Measurements from ENCODE around the gene HAO1.

HAO1 gene

GRCh38 chr20:7882076-7882475 is 58.2 kb downstream of the HAO1 start:
- Histone ChIP-seq H3K4me2 (ENCODE audit: low read length) (no peak overlapping the region), H4K20me1 (ENCODE audit: insufficient read depth, low read length) (no peaks in the 10 kb centered on the region), H3K4me3 (ENCODE audit: low read length) (no peak overlapping the region), H3K79me2 (ENCODE audit: low read length) (no peaks in the 10 kb centered on the region), H3K27ac (ENCODE audit: low read length) (no peak overlapping the region), H3K9me3 (ENCODE audit: insufficient read depth, low read length) (no peaks in the 10 kb centered on the region), H3K36me3 (replicated peaks; ENCODE audit: low read depth, low read length) (no peaks in the 10 kb centered on the region), H3K27me3 (ENCODE audit: low read depth, low read length) (peaks cover 6% of the 10 kb centered on the region), H3K9ac (ENCODE audit: low read length) (no peak overlapping the region), H2AFZ (ENCODE audit: low read depth, low read length) (no peak overlapping the region), H3K4me1 (ENCODE audit: low read length) (no peaks in the 10 kb centered on the region)
- no peak for TF ChIP-seq EZH2phosphoT487 (IDR thresholded peaks at IDR 0.05; ENCODE audit: low read depth)

- H3K4me2 ChIP-seq (ENCODE audit: low read length), result no peak overlapping the region
Measured at GRCh38 chr20:7881551-7881950, 58.7 kb downstream of the HAO1 start.

GRCh38 chr20:7879883-7880282 is 60.4 kb downstream of the HAO1 start:
- TF ChIP-seq CTCF (IDR thresholded peaks at IDR 0.05; ENCODE audit: low read depth, low read length) (no peak), EZH2phosphoT487 (IDR thresholded peaks at IDR 0.05; ENCODE audit: low read depth) (no peak)
- Histone ChIP-seq H3K9ac (ENCODE audit: low read length) (no peak overlapping the region), H3K4me3 (ENCODE audit: low read length) (no peak overlapping the region), H3K4me2 (ENCODE audit: low read length) (no peak overlapping the region), H4K20me1 (ENCODE audit: insufficient read depth, low read length) (no peaks in the 10 kb centered on the region), H3K79me2 (ENCODE audit: low read length) (no peaks in the 10 kb centered on the region), H3K27me3 (ENCODE audit: low read depth, low read length) (peaks cover 6% of the 10 kb centered on the region), H3K36me3 (replicated peaks; ENCODE audit: low read depth, low read length) (no peaks in the 10 kb centered on the region), H3K4me1 (ENCODE audit: low read length) (no peaks in the 10 kb centered on the region), H2AFZ (ENCODE audit: low read depth, low read length) (no peak overlapping the region), H3K9me3 (ENCODE audit: insufficient read depth, low read length) (no peaks in the 10 kb centered on the region), H3K27ac (ENCODE audit: low read length) (no peak overlapping the region)

More at GRCh38 chr20:7881551-7881950, 58.7 kb downstream of the HAO1 start:
- Histone ChIP-seq H3K9ac (ENCODE audit: low read length) (no peak overlapping the region), H3K27me3 (ENCODE audit: low read depth, low read length) (peaks cover 6% of the 10 kb centered on the region), H3K79me2 (ENCODE audit: low read length) (no peaks in the 10 kb centered on the region), H3K27ac (ENCODE audit: low read length) (no peak overlapping the region), H3K9me3 (ENCODE audit: insufficient read depth, low read length) (no peaks in the 10 kb centered on the region), H2AFZ (ENCODE audit: low read depth, low read length) (no peak overlapping the region), H4K20me1 (ENCODE audit: insufficient read depth, low read length) (no peaks in the 10 kb centered on the region), H3K4me3 (ENCODE audit: low read length) (no peak overlapping the region), H3K4me1 (ENCODE audit: low read length) (no peaks in the 10 kb centered on the region), H3K36me3 (replicated peaks; ENCODE audit: low read depth, low read length) (no peaks in the 10 kb centered on the region)
- no peak for TF ChIP-seq CTCF (IDR thresholded peaks at IDR 0.05; ENCODE audit: low read depth, low read length)
- no peak for TF ChIP-seq EZH2phosphoT487 (IDR thresholded peaks at IDR 0.05; ENCODE audit: low read depth)

DNA sequence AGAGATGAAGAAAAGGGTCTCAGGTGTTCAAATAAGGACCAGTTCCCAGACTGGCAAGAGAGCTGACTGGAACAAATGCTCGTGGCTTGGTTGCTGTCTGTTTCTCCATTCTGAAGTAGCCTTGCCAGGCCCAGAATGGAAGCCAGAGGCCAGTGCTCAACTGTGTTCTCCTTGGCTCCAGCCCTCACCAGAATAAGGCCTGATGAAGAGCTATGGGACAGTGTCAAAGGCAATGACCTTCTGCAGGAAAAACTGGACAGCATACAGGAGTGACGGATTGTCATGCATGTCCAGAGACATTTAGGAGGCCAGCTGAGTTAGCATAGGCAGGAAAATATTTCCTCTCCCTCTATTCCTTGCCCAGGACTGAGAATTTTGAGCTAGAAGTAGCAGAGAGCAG is 72.2 kb downstream of the HAO1 start:
- no peaks in the 10 kb centered on the region for H4K20me1 ChIP-seq (ENCODE audit: insufficient read depth, low read length)
- H3K4me3 ChIP-seq (ENCODE audit: low read length), result no peak overlapping the region
- no peaks in the 10 kb centered on the region for H3K4me1 ChIP-seq (ENCODE audit: low read length)
- H3K27me3 ChIP-seq (ENCODE audit: low read depth, low read length), result peaks cover 23% of the 10 kb centered on the region
- no peak overlapping the region for H3K27ac ChIP-seq (ENCODE audit: low read length)
- no peak for TF ChIP-seq EZH2phosphoT487 (IDR thresholded peaks at IDR 0.05; ENCODE audit: low read depth)
- no peak for TF ChIP-seq CTCF (IDR thresholded peaks at IDR 0.05; ENCODE audit: low read depth, low read length)
- H3K79me2 ChIP-seq (ENCODE audit: low read length), result no peaks in the 10 kb centered on the region
- no peak overlapping the region for H3K9ac ChIP-seq (ENCODE audit: low read length)
- H3K4me2 ChIP-seq (ENCODE audit: low read length), result no peak overlapping the region
- no peaks in the 10 kb centered on the region for H3K36me3 ChIP-seq (replicated peaks; ENCODE audit: low read depth, low read length)
- no peak overlapping the region for H2AFZ ChIP-seq (ENCODE audit: low read depth, low read length)
- no peaks in the 10 kb centered on the region for H3K9me3 ChIP-seq (ENCODE audit: insufficient read depth, low read length)

DNA sequence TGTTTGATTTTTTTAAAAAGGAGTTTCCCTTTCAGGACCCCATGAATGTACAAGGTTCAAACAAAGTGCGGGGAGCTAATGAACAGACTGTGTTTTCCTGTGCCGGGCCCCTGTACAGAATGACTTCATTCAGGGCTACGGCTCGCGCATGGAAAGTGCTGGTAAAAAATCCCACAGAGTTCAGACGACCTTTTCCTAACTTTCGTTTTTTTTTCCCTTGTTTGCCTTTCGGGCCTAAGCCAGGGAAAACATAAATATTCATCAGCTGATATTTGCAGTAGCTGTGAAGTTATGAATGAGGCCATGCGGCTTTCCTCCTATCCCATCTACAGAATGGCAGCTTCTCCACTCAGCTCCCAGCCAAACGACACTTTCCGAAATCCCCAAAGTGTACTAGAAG is 74.0 kb downstream of the HAO1 start:
- Histone ChIP-seq H3K4me3 (ENCODE audit: low read length) (no peak overlapping the region), H3K79me2 (ENCODE audit: low read length) (no peaks in the 10 kb centered on the region), H3K36me3 (replicated peaks; ENCODE audit: low read depth, low read length) (no peaks in the 10 kb centered on the region), H4K20me1 (ENCODE audit: insufficient read depth, low read length) (no peaks in the 10 kb centered on the region), H3K4me1 (ENCODE audit: low read length) (no peaks in the 10 kb centered on the region), H3K9ac (ENCODE audit: low read length) (no peak overlapping the region), H3K9me3 (ENCODE audit: insufficient read depth, low read length) (no peaks in the 10 kb centered on the region), H2AFZ (ENCODE audit: low read depth, low read length) (no peak overlapping the region), H3K27me3 (ENCODE audit: low read depth, low read length) (peaks cover 29% of the 10 kb centered on the region), H3K27ac (ENCODE audit: low read length) (no peak overlapping the region), H3K4me2 (ENCODE audit: low read length) (no peak overlapping the region)
- no peak for TF ChIP-seq EZH2phosphoT487 (IDR thresholded peaks at IDR 0.05; ENCODE audit: low read depth)
- TF ChIP-seq CTCF (IDR thresholded peaks at IDR 0.05; ENCODE audit: low read depth, low read length), result no peak
